ENCODE data around the gene CHRNE. TPM values are rescaled to one million over a fixed set of nuclear protein-coding genes. Genes with fewer than 3 reads are reported as not detected.
A peak's percentile ranks its signal among the peaks of the same experiment; 100 is the strongest.

Gene CHRNE
- total and polyA plus RNA-seq, 2 donors (not counting 1 experiment from before 2014, with no cell fraction given) = 0.99 to 4.7 TPM

- ChIA-PET POLR2A (interaction anchor here (0.5 to 4.9 kb wide), 11 partner anchors 9 to 985 kb away, joined by 3 to 81 read pairs (median 4); partner anchors contain the start of genes INCA1, KIF1C, RNF167 and SLC25A11), CTCF (interaction anchor here (1.1 to 3.0 kb wide), 3 partner anchors 9 to 39 kb away, joined by 3 to 16 read pairs (median 8); partner anchors contain the start of genes RNF167, SLC25A11 and SPAG7)
- no peaks in the 10 kb centered on the region for H3K27me3 Mint-ChIP-seq
- H3K27me3 ChIP-seq (replicated peaks in 1 of 4; ENCODE audit: control extremely low read depth in 1 of 4, control insufficient read depth in 3 of 4, insufficient read depth in 4 of 4, low read length in 3 of 4) = no peaks in the 10 kb centered on the region
- peak overlapping the region; percentile 99 for H3K27ac Mint-ChIP-seq
- H3K4me1 ChIP-seq (ENCODE audit: control insufficient read depth in 2 of 2, insufficient read depth in 2 of 2, low read length in 2 of 2) = peaks cover 37 to 45% of the 10 kb centered on the region in 2 donors
- no peak for TF ChIP-seq EZH2 (IDR thresholded peaks at IDR 0.05; ENCODE audit: borderline replicate concordance, insufficient read depth, low read depth, low read length, poor library complexity, severe bottlenecking)
- no peak for TF ChIP-seq CTCF (IDR thresholded peaks at IDR 0.05)
- peak overlapping the region; percentile 97 for H3K9ac ChIP-seq (ENCODE audit: low read length)
- H3K4me2 ChIP-seq (replicated peaks; ENCODE audit: low read depth, low read length, poor library complexity, severe bottlenecking) = peak overlapping the region; percentile 98
- peak overlapping the region; percentile 98 for H3K4me3 Mint-ChIP-seq
- H3K4me1 Mint-ChIP-seq = peaks cover 46% of the 10 kb centered on the region
- H3K9me3 ChIP-seq (ENCODE audit: control extremely low read depth in 1 of 3, control insufficient read depth in 2 of 3, insufficient read depth in 1 of 3, low read length in 2 of 3) = no peaks in the 10 kb centered on the region
- peaks cover 0 to 28% of the 10 kb centered on the region in 2 experiments for H3K36me3 ChIP-seq (replicated peaks in 1 of 2; ENCODE audit: control extremely low read depth in 1 of 2, control insufficient read depth in 1 of 2, extremely low read depth in 1 of 2, insufficient read depth in 2 of 2, low read length in 1 of 2)
- intact Hi-C loops (cut with micrococcal nuclease) = loop anchor here (1.0 to 10.0 kb wide), 11 partner anchors 9 to 987 kb away; partner anchors contain the start of genes ARRB2, ATP2A3, CAMTA2 and INCA1
- peak; percentile 90 for DNase-seq
- H3K9me3 Mint-ChIP-seq (ENCODE audit: insufficient read depth) = no peaks in the 10 kb centered on the region
- 0% methylated on average over 38 of the region's 40 CpGs for WGBS (ENCODE audit: insufficient coverage)
- H3K4me3 ChIP-seq (ENCODE audit: control extremely low read depth in 1 of 5, extremely low read depth in 1 of 5, insufficient read depth in 1 of 5, low read depth in 2 of 5, low read length in 4 of 5) = peak overlapping the region; percentile 59 to 99 (median 96)
- H4K20me1 ChIP-seq (ENCODE audit: control insufficient read depth, insufficient read depth, low read length, poor library complexity, severe bottlenecking) = peaks cover 42% of the 10 kb centered on the region
- peaks cover 45% of the 10 kb centered on the region for H3K79me2 ChIP-seq (ENCODE audit: control insufficient read depth, insufficient read depth, low read length)
- ATAC-seq (ENCODE audit: low read depth) = peak; percentile 50
- peak overlapping the region; percentile 97 for H2AFZ ChIP-seq (ENCODE audit: insufficient read depth, low read depth, low read length, poor library complexity, severe bottlenecking)
- H3K27ac ChIP-seq (ENCODE audit: low read length in 2 of 2) = peak overlapping the region; percentile 73 to 93
These were observed 46.0 kb upstream of the CHRNE start for GRCh38 chr17:4948931-4949320.

Data from B cell (primary cell).